ENCODE measurements around the gene FBXW2. TPM values are rescaled to one million over a fixed set of nuclear protein-coding genes. Genes with fewer than 3 reads are reported as not detected.

Gene FBXW2
- total and polyA plus RNA-seq, 2 donors (not counting 3 experiments of a cell fraction or from before 2014, with no cell fraction given), result 32.5 to 70.2 TPM

- ChIA-PET POLR2A (no interaction called here), CTCF (no interaction called here)
- no peaks in the 10 kb centered on the region for H3K4me1 ChIP-seq (ENCODE audit: control insufficient read depth, extremely low read depth, insufficient read depth, low read length)
- no peak overlapping the region for H3K27ac ChIP-seq (ENCODE audit: insufficient read depth, low read depth, low read length)
- no peaks in the 10 kb centered on the region for H4K20me1 ChIP-seq (replicated peaks; ENCODE audit: control insufficient read depth, extremely low read depth, insufficient read depth, low read length)
- no peaks in the 10 kb centered on the region for H3K9me3 ChIP-seq (replicated peaks; ENCODE audit: control insufficient read depth, insufficient read depth, low read length)
- peaks cover 16 to 25% of the 10 kb centered on the region in 2 experiments for H3K36me3 ChIP-seq (ENCODE audit: control insufficient read depth in 2 of 2, extremely low read depth in 1 of 2, insufficient read depth in 2 of 2, low read length in 2 of 2)
- no peak for FAIRE-seq
- no peak overlapping the region for H3K9ac ChIP-seq (replicated peaks; ENCODE audit: extremely low read depth, insufficient read depth, low read length)
- H2AFZ ChIP-seq (ENCODE audit: low read depth, low read length), result no peak overlapping the region
- H3K79me2 ChIP-seq (ENCODE audit: control insufficient read depth, insufficient read depth, low read length), result no peaks in the 10 kb centered on the region
- no peaks in the 10 kb centered on the region for H3K9me1 ChIP-seq (replicated peaks; ENCODE audit: control insufficient read depth, extremely low read depth, insufficient read depth, low read length)
- H3K4me3 ChIP-seq (replicated peaks in 1 of 3; ENCODE audit: insufficient read depth in 1 of 3, low read depth in 1 of 3, low read length in 3 of 3), result no peak overlapping the region
- no peak for DNase-seq (ENCODE audit: low read depth, low spot score)
- no peaks in the 10 kb centered on the region for H3K27me3 ChIP-seq (ENCODE audit: control insufficient read depth in 2 of 2, insufficient read depth in 2 of 2, low read length in 2 of 2)
- TF ChIP-seq CTCF (IDR thresholded peaks at IDR 0.05; ENCODE audit: extremely low read depth in 1 of 2, insufficient read depth in 1 of 2, low read depth in 1 of 2, low read length in 2 of 2), result no peak
- no peak for TF ChIP-seq POLR2A (IDR thresholded peaks at IDR 0.05; ENCODE audit: low read depth, low read length)
- TF ChIP-seq MYC (IDR thresholded peaks at IDR 0.05; ENCODE audit: low read depth, low read length), result no peak
- TF ChIP-seq EZH2 (IDR thresholded peaks at IDR 0.05; ENCODE audit: borderline replicate concordance, low read depth, low read length, severe bottlenecking), result no peak
- TF ChIP-seq FOS (IDR thresholded peaks at IDR 0.05; ENCODE audit: borderline replicate concordance, insufficient read depth, low read length), result no peak
- TF ChIP-seq POLR2AphosphoS5 (IDR thresholded peaks at IDR 0.05; ENCODE audit: insufficient read depth, low read depth, low read length), result no peak
- TF ChIP-seq MAX (IDR thresholded peaks at IDR 0.05; ENCODE audit: insufficient read depth, insufficient read length), result no peak
- no peak for TF ChIP-seq GATA2 (IDR thresholded peaks at IDR 0.05; ENCODE audit: insufficient read depth, insufficient read length, low read depth, low read length)
- no peak for TF ChIP-seq JUN (IDR thresholded peaks at IDR 0.05; ENCODE audit: borderline replicate concordance, insufficient read depth, insufficient read length, low read depth)
- no peak overlapping the region for H3K4me2 ChIP-seq (ENCODE audit: insufficient read depth, low read length)
- intact Hi-C loops (cut with micrococcal nuclease) (no loop called here), dilution Hi-C loops (cut with MboI; ENCODE audit: extremely low pct_ligation_motif_present, low sequenced_read_pairs) (no loop called here)
- no TSS peak for BruUV-seq (replicated peaks)
Measured at GRCh38 chr9:120830151-120830550, 36.9 kb upstream of the FBXW2 start.
